DMS53 treated with DMSO at 0.1 percent for 48 hours (cell line): ENCODE data around the gene HOXD9.
A peak's percentile ranks its signal among the peaks of the same experiment; 100 is the strongest.

Experiments
- DNase-seq: peaks from one replicate; lab custom pipeline; 2025; ENCODE audit not compliant: unreplicated experiment; lab: John Stamatoyannopoulos, UW

Gene HOXD9

GRCh38 chr2:176137252-176137580 is 14.7 kb downstream of the HOXD9 start:
- no peak for DNase-seq

- no peak for DNase-seq
These were observed 15.4 kb downstream of the HOXD9 start for GRCh38 chr2:176137906-176138305.

- DNase-seq = no peak
These were observed 16.0 kb downstream of the HOXD9 start for GRCh38 chr2:176138526-176138922.

DNA sequence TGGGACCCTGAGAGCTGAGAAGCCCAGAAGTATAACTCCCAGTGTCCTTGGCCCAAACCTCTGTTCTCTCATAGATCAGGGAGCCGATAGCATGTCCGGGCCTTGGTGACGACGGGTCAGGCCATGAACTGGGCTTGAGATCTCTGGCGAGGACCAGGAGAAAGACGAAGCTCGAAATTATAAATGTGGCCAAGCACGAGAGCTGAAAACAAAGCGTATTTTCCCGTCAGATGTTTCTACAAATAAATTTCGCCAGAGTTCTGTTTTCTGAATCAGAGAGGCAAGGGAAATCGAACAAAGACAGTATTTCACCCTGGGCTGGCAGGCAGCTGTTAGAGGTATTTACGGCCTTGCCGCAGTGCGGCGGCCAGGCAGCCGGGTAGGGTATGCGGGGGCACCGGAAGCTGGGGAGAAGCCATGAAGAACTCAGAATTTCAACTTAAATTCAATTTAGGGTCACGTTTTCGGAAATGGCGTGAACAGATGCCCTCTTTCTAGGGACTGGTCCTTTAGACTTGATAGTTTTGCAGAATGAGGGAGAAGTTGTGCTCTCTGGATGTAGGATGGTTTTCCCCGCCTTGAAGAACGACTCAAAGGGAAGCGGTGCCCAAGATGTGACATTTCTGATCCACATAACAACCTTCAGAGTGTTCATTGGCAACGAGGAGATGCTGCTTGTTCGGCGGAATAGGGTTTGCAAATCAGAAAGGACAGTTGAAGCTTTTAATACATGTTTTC is 16.6 kb downstream of the HOXD9 start:
- no peak for DNase-seq

DNA sequence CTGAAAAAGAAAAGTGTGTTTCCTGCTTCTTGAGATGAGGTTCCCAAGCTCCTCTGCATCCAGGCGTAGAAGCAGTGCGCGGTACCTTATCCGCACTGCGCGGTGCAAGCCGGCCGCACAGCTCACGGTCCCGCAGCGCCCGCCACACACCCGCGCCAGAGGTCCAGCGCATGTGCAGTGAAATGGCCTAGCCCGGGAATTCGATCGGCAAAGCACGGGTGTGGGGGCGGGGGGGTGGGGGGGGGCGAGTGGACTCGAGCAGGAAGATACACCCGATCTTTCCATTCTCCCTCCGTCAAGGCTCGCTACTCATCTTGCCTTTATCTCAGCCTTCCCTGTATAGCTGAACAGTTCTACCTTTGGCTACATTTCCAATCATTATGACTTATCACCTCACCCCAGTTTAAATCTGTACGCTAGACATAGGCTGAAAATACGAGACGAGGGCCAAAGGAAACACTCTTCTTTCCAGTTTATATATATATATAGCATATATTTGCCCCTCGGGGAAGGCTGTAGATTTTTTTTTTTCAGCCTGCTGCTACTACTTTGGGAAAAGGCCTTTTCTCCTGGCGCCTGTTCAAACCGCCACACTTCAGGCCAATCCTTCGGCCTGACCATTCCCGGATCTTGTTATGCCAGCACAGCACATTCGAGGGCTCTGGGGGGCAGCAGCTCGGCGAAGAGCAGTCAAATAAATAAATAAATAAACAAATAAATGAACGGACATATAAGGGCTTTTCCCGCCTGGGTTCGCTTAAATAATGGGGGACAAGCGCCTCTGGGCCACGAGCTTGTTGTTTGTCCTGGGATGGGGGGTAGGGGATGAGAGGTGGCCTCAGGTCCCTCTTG is 17.4 kb downstream of the HOXD9 start:
- peak; percentile 23 for DNase-seq

- DNase-seq = peak; percentile 74
These were observed 18.2 kb downstream of the HOXD9 start for GRCh38 chr2:176140513-176141317.

DNA sequence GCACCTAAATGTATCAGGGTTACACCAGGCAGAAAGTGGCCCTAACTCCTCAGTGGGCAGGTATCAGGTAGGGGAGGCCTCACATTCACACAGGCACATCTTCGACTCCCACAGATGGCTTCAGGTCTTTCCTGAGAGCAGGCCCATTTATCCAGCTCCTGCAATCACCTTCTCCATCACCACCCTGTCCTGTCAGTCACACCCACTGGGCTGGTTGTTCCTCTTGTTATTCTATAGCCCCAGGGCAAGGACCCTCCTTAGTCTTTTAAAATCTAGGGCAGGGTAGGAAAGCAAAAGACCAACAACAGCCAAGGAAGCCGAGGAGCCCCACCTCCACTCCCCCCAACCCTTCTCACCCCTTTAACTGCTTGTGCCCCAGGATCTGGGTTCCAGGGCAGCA is 19.8 kb downstream of the HOXD9 start:
- no peak for DNase-seq

- DNase-seq = no peak
These were observed 22.8 kb downstream of the HOXD9 start for GRCh38 chr2:176145085-176145969.

DNA sequence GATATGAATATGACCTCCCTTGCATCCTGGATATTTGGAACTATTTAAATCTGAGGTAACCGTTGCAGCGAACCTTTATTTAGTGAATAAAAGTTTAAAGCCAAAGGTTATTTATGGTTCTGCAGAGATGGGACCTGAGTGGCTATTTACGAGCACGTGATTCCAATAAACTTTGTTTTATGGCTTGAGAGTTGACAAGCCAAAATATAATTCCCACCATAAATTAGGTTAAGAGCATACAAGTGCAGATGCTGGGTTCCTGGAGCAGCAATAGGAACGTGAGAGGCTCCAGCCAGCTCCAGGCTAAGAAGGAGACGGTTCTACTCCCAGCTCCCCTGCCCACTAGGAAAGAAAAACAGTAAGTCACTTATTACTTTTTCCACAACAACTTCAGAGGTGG is 23.6 kb downstream of the HOXD9 start:
- DNase-seq = no peak

GRCh38 chr2:176146645-176147044 is 24.1 kb downstream of the HOXD9 start:
- no peak for DNase-seq

DNA sequence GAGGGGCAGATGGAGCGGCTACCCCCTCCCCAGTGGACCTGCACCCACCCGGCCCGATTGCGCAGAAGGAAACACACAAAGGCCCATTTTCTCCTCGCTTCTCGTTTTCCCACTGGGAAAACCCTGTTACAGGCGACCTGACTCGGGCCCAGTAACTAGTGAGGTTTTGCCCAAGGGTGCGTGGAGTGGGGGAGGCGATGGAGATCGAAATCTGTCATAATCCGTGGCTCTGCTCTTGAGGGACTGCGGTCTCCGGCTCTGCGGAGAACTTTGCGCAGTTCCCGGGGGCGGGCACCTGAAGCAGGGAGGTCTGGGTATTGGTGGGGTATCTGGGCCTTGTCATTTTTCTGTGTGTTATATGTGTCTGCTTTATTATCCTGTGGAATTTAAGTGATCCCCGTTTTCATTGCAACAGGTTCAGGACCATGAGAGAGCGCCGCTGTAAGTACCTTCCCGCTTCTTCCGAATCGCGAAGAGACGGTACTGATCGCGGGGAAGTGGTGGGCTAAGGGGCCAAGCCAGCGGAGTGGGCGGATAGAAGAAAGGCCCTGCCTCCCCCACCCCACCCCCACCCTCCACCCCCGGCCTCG is 24.8 kb downstream of the HOXD9 start:
- no peak for DNase-seq

- DNase-seq = no peak
These were observed 25.4 kb downstream of the HOXD9 start for GRCh38 chr2:176147800-176148496.

- no peak for DNase-seq
These were observed 26.4 kb downstream of the HOXD9 start for GRCh38 chr2:176148751-176149421.

DNA sequence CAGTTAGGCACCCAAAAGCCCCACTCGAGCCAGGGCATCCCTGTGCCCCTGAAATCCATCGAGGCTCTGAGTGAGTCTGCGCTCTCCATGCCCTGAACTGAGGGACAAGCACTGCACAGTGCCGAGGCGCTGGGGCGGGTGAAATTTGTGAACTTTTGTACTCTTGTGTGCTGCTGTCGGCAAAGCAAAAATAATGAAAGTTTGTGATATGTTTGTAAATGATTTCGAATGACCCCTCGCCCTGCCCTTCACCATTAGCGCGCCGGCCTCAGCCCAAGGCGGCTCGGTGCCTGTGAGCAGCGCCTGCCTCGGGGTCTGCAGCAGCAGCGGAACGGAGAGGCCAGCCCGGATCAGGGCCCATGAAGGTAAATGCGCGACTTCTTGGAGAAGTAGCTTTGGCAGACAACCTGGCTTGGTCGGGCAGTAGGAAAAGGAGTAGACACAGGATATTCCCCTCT is 27.0 kb downstream of the HOXD9 start:
- no peak for DNase-seq

- DNase-seq = no peak
These were observed 27.5 kb downstream of the HOXD9 start for GRCh38 chr2:176149939-176150583.

DNA sequence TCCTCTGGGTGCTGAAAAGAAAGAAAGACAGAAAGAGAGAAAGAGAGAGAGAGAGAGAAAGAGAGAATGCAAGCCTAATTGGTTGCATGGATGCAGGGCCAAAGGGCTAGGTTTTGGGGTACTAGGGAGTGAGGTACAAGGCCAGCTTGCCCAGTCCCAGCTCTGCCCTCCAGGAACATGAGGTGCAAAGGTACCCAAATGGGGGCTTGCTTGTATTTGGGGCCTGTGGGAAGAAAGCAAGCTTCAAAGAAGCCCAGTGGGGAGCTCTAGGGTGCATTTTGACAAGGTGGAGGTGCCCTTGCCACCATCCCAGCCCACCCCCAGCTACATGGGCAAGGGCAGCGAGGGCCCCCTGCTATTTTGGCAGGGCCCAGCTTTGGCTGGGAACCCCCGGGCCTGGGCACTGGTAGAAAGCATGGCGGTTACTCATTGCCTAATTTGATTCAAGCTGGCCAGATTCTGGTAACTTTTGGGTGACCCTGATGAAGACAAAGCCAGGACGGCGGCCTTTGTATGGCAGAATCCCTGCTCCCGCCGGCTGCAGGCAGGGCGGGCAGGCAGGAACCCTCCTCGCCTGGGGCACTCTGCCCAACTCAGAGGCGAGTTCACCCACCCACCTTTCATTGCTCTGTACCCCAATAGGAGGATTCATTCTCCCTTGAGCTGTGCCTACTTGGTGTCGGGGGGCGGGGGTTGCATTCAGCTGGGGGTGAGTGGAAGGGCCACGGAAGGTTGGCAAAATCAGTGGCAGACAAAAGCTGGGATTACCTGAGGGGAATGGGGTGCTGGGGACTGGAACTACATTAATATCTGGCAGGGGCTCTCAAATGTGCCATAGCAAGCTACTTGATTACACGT is 28.3 kb downstream of the HOXD9 start:
- DNase-seq = no peak

DNA sequence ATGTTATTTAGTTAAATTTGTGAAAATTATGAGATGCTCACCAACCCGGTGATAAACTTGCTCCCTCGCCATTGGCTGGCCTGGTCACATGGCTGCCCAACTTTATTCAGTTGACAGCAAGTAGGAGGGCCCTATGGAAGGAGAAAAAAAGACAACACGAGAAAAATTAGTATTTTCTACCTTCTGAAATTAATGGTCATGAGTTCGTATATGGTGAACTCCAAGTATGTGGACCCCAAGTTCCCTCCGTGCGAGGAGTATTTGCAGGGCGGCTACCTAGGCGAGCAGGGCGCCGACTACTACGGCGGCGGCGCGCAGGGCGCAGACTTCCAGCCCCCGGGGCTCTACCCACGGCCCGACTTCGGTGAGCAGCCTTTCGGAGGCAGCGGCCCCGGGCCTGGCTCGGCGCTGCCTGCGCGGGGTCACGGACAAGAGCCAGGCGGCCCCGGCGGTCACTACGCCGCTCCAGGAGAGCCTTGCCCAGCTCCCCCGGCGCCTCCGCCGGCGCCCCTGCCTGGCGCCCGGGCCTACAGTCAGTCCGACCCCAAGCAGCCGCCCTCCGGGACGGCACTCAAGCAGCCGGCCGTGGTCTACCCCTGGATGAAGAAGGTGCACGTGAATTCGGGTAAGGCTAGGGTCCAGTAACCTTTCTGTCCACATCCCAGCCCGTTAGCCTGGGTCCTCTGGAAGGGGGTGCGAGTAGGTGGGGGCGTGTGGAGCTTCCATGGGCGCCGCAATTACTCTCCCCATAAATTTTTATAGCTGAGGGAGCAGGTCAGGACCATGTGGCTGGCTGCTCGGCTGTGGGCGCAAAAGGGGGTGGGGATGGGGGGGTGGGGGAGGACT is 29.1 kb downstream of the HOXD9 start, which contains the start of gene HOXD4:
TSS of gene HOXD4 (plus strand) at position 109 of the 846 bp plus-strand sequence. CDS start at position 193, 84 bp downstream.
- DNase-seq = no peak
